GM23338 (cell line): ENCODE measurements around the gene MARCKS. TPM values are rescaled to one million over a fixed set of nuclear protein-coding genes. Genes with fewer than 3 reads are reported as not detected.

ENCODE experiments used
- ATAC-seq: fragments of 200-7000 bp; cut with Tn5 transposase; 3 replicates; pipeline ENCODE4 v1.9.1; 2020
- DNase-seq: peaks from one replicate; pipeline ENCODE4 v3.0.0-alpha.2; 2015; ENCODE audit warnings: low spot score
- H2AFZ ChIP-seq: fragments of 200-600 bp; sonication (generic); 2 replicates; pipeline ENCODE4 v1.8.0; 2016; ENCODE audit warnings: antibody characterized with exemption, mild to moderate bottlenecking, moderate library complexity
- H3F3A ChIP-seq: fragments of 200-600 bp; sonication (generic); replicated peaks from 2 replicates; pipeline ENCODE4 v1.8.0; 2017; ENCODE audit warnings: antibody characterized with exemption, mixed run types, low read depth
- H3K27ac ChIP-seq: fragments of 200-600 bp; sonication (generic); 2 replicates; pipeline ENCODE4 v1.6.1; 2016; ENCODE audit warnings: low read depth
- H3K27me3 ChIP-seq: fragments of 200-600 bp; sonication (generic); 2 replicates; pipeline ENCODE4 v1.8.0; 2016; ENCODE audit warnings: mild to moderate bottlenecking, mixed run types, moderate library complexity; ENCODE audit not compliant: insufficient read depth
- H3K36me3 ChIP-seq: fragments of 200-600 bp; sonication (generic); 2 replicates; pipeline ENCODE4 v1.8.0; 2016; ENCODE audit warnings: mild to moderate bottlenecking; ENCODE audit not compliant: insufficient read depth
- H3K4me1 ChIP-seq: fragments of 200-600 bp; sonication (generic); 2 replicates; pipeline ENCODE4 v1.8.0; 2016; ENCODE audit warnings: mild to moderate bottlenecking, moderate library complexity; ENCODE audit not compliant: insufficient read depth
- H3K4me2 ChIP-seq: fragments of 200-600 bp; sonication (generic); 2 replicates; pipeline ENCODE4 v1.7.1; 2017; ENCODE audit warnings: mixed run types
- H3K4me3 ChIP-seq: fragments of 200-600 bp; sonication (generic); 2 replicates; pipeline ENCODE4 v1.6.1; 2016; ENCODE audit warnings: mixed run types
- H3K79me2 ChIP-seq: fragments of 200-600 bp; sonication (generic); replicated peaks from 2 replicates; pipeline ENCODE4 v1.8.0; 2017; ENCODE audit warnings: mild to moderate bottlenecking; ENCODE audit not compliant: insufficient read depth
- H3K9me2 ChIP-seq: fragments of 200-600 bp; sonication (generic); 2 replicates; pipeline ENCODE4 v1.8.0; 2017; ENCODE audit not compliant: insufficient read depth
- H4K20me1 ChIP-seq: fragments of 200-600 bp; sonication (generic); replicated peaks from 2 replicates; pipeline ENCODE4 v1.8.0; 2017; ENCODE audit warnings: mild to moderate bottlenecking; ENCODE audit not compliant: insufficient read depth
- H3K27ac Mint-ChIP-seq: 2 replicates; pipeline ENCODE4 v1.8.0; 2020; ENCODE audit warnings: inconsistent platforms, mild to moderate bottlenecking, moderate library complexity, mixed read lengths
- H3K27me3 Mint-ChIP-seq: 3 replicates; pipeline ENCODE4 v1.8.0; 2022; ENCODE audit warnings: low read depth, mild to moderate bottlenecking, moderate library complexity, mixed read lengths, inconsistent platforms; ENCODE audit not compliant: insufficient read depth, poor library complexity
- H3K36me3 Mint-ChIP-seq: 3 replicates; pipeline ENCODE4 v1.8.0; 2021; ENCODE audit warnings: low read depth, mild to moderate bottlenecking, inconsistent platforms, moderate library complexity, mixed read lengths
- H3K4me1 Mint-ChIP-seq: 3 replicates; pipeline ENCODE4 v1.8.0; 2020; ENCODE audit warnings: mild to moderate bottlenecking, inconsistent platforms, mixed read lengths
- H3K4me3 Mint-ChIP-seq: 3 replicates; pipeline ENCODE4 v1.8.0; 2021; ENCODE audit warnings: moderate library complexity, mild to moderate bottlenecking, inconsistent platforms, mixed read lengths
- H3K9me3 Mint-ChIP-seq: 3 replicates; pipeline ENCODE4 v1.8.0; 2020; ENCODE audit warnings: moderate library complexity, mild to moderate bottlenecking, inconsistent platforms, mixed read lengths
- CTCF ChIP-seq, 2 experiments: fragments of 200-600 bp in 1 of 2; sonication (generic) in 1 of 2; conservative IDR thresholded peaks; 2 replicates each; pipeline versions ENCODE4 v1.5.1 to v1.6.1; 2016 to 2017; ENCODE audit warnings: antibody characterized with exemption in 2 of 2, low read depth in 2 of 2, mild to moderate bottlenecking in 2 of 2, moderate library complexity in 1 of 2
- ETS1 ChIP-seq: IDR thresholded peaks from 2 replicates; pipeline ENCODE4 v1.6.1; 2016; ENCODE audit warnings: antibody characterized with exemption
- EZH2phosphoT487 ChIP-seq: fragments of 200-600 bp; sonication (generic); IDR thresholded peaks from one replicate; pipeline ENCODE4 v1.8.1; 2018; ENCODE audit warnings: antibody characterized with exemption; ENCODE audit not compliant: unreplicated experiment
- NANOG ChIP-seq: IDR thresholded peaks from 2 replicates; pipeline ENCODE4 v1.6.1; 2016; ENCODE audit warnings: antibody characterized with exemption, borderline replicate concordance
- POLR2AphosphoS5 ChIP-seq: IDR thresholded peaks from 2 replicates; pipeline ENCODE4 v1.6.1; 2016; ENCODE audit warnings: antibody characterized with exemption, low read depth
- REST ChIP-seq: IDR thresholded peaks from one replicate; pipeline ENCODE4 v1.6.1; 2018; ENCODE audit warnings: antibody characterized with exemption; ENCODE audit not compliant: unreplicated experiment
- STAT1 ChIP-seq: IDR thresholded peaks from one replicate; pipeline ENCODE4 v1.6.1; 2016; ENCODE audit warnings: antibody characterized with exemption; ENCODE audit not compliant: unreplicated experiment
- ZNF114 ChIP-seq: fragments of 250-450 bp; sonication (Bioruptor Pico); IDR thresholded peaks from 2 replicates; pipeline ENCODE4 v1.5.0; 2020; ENCODE audit warnings: mild to moderate bottlenecking, moderate library complexity
- polyA plus RNA-seq: library from polyadenylated mRNA; unstranded; fragments of >200 nt; fragmentation: Nextera tagmentation; extraction: Ambion mirVana; gene quantifications from 2 replicates; pipeline ENCODE4 v1.2.1, GENCODE V29; 2016
- total RNA-seq: library from RNA; depleted of rRNA; stranded (reverse); fragments of >200 nt; shearing (Covaris generic); gene quantifications from 2 replicates; pipeline ENCODE4 v1.2.3, GENCODE V29; 2014

Gene MARCKS
- total and polyA plus RNA-seq, 2 experiments from 2014 or later, result 71.5 to 85.9 TPM

GRCh38 chr6:113903666-113904330, 46.7 kb downstream of the MARCKS start:
- no peak overlapping the region for H3K27ac ChIP-seq
- no peak for DNase-seq
- H3K27ac Mint-ChIP-seq, result no peak overlapping the region
- no peaks in the 10 kb centered on the region; the same call in 2 of the 3 replicates for H3K9me3 Mint-ChIP-seq
- H4K20me1 ChIP-seq, result no peaks in the 10 kb centered on the region
- no peak overlapping the region for H3K4me3 ChIP-seq
- H3K36me3 ChIP-seq, result no peaks in the 10 kb centered on the region
- H3K4me3 Mint-ChIP-seq, result no peak overlapping the region
- peaks cover 7% of the 10 kb centered on the region for H3K9me2 ChIP-seq
- no peaks in the 10 kb centered on the region for H3K79me2 ChIP-seq
- TF ChIP-seq POLR2AphosphoS5 (no peak), NANOG (no peak), ZNF114 (no peak), ETS1 (no peak), EZH2phosphoT487 (no peak), REST (no peak), CTCF (conservative IDR thresholded peaks at IDR 0.05; ENCODE audit: low read depth in 2 of 2) (no peak), STAT1 (no peak)
- peaks cover 3% of the 10 kb centered on the region for H3K27me3 Mint-ChIP-seq
- H3K36me3 Mint-ChIP-seq, result no peaks in the 10 kb centered on the region
- no peak overlapping the region for H3K4me2 ChIP-seq
- peak overlapping the region; percentile 72 for H2AFZ ChIP-seq
- H3F3A ChIP-seq, result no peaks in the 10 kb centered on the region
- no peaks in the 10 kb centered on the region for H3K4me1 ChIP-seq
- peaks cover 2% of the 10 kb centered on the region; the same call in 1 of the 3 replicates for H3K4me1 Mint-ChIP-seq
- ATAC-seq, result no peak
- no peaks in the 10 kb centered on the region for H3K27me3 ChIP-seq
